ENCODE data around the gene ADAMTS14. TPM values are rescaled to one million over a fixed set of nuclear protein-coding genes. Genes with fewer than 3 reads are reported as not detected.
"Not testable (repeated sequence)": the region's sequence is repeated elsewhere in the genome, so short reads cannot be mapped to it uniquely, and the experiment has no call there.

The ADAMTS14 gene
- not detected for total RNA-seq

GRCh38 chr10:70672165-70673042 lies at the start of gene ADAMTS14:
Gene ADAMTS14 (plus strand): TSS chr10:70672506. CDS start chr10:70672803, 297 bp downstream.
- H3K9me3 ChIP-seq (ENCODE audit: low read depth, low read length), result no peaks in the 10 kb centered on the region
- no peak within 1 kb of the TSS for H3K4me3 ChIP-seq (ENCODE audit: low read length)
- peaks cover 5% of the 10 kb centered on the region for H3K4me1 ChIP-seq (ENCODE audit: insufficient read depth, low read length)
- H3K27me3 ChIP-seq (ENCODE audit: insufficient read depth, low read length), result peaks cover 19% of the 10 kb centered on the region

- Histone ChIP-seq H3K9me3 (ENCODE audit: low read depth, low read length) (no peaks in the 10 kb centered on the region), H3K4me3 (ENCODE audit: low read length) (no peak overlapping the region), H3K27me3 (ENCODE audit: insufficient read depth, low read length) (no peaks in the 10 kb centered on the region)
Observed at GRCh38 chr10:70622541-70622940, 49.8 kb upstream of the ADAMTS14 start.

GRCh38 chr10:70622981-70623844 lies 49.1 kb upstream of the ADAMTS14 start:
- no peak overlapping the region for H3K4me3 ChIP-seq (ENCODE audit: low read length)
- H3K9me3 ChIP-seq (ENCODE audit: low read depth, low read length), result no peaks in the 10 kb centered on the region
- no peaks in the 10 kb centered on the region for H3K27me3 ChIP-seq (ENCODE audit: insufficient read depth, low read length)
- H3K4me1 ChIP-seq (ENCODE audit: insufficient read depth, low read length), result peaks cover 2% of the 10 kb centered on the region

More at GRCh38 chr10:70622541-70622940, 49.8 kb upstream of the ADAMTS14 start:
- H3K4me1 ChIP-seq (ENCODE audit: insufficient read depth, low read length), result peaks cover 8% of the 10 kb centered on the region

GRCh38 chr10:70626056-70626455 lies 46.2 kb upstream of the ADAMTS14 start:
- Histone ChIP-seq H3K9me3 (ENCODE audit: low read depth, low read length) (no peaks in the 10 kb centered on the region), H3K4me3 (ENCODE audit: low read length) (no peak overlapping the region), H3K4me1 (ENCODE audit: insufficient read depth, low read length) (no peaks in the 10 kb centered on the region), H3K27me3 (ENCODE audit: insufficient read depth, low read length) (no peaks in the 10 kb centered on the region)

- Histone ChIP-seq H3K27me3 (ENCODE audit: insufficient read depth, low read length) (no peaks in the 10 kb centered on the region), H3K4me3 (ENCODE audit: low read length) (no peak overlapping the region), H3K9me3 (ENCODE audit: low read depth, low read length) (no peaks in the 10 kb centered on the region), H3K4me1 (ENCODE audit: insufficient read depth, low read length) (no peaks in the 10 kb centered on the region)
Observed at GRCh38 chr10:70629338-70629737, 43.0 kb upstream of the ADAMTS14 start.

- H3K4me3 ChIP-seq (ENCODE audit: low read length); H3K27me3 ChIP-seq (ENCODE audit: insufficient read depth, low read length); H3K9me3 ChIP-seq (ENCODE audit: low read depth, low read length); H3K4me1 ChIP-seq (ENCODE audit: insufficient read depth, low read length): not testable (repeated sequence)
Observed at GRCh38 chr10:70631735-70632134, 40.6 kb upstream of the ADAMTS14 start.

- Histone ChIP-seq H3K4me1 (ENCODE audit: insufficient read depth, low read length) (no peaks in the 10 kb centered on the region), H3K27me3 (ENCODE audit: insufficient read depth, low read length) (no peaks in the 10 kb centered on the region), H3K4me3 (ENCODE audit: low read length) (no peak overlapping the region), H3K9me3 (ENCODE audit: low read depth, low read length) (no peaks in the 10 kb centered on the region)
Observed at GRCh38 chr10:70634011-70634410, 38.3 kb upstream of the ADAMTS14 start.

- not testable (repeated sequence) for H3K27me3 ChIP-seq (ENCODE audit: insufficient read depth, low read length); H3K4me3 ChIP-seq (ENCODE audit: low read length); H3K9me3 ChIP-seq (ENCODE audit: low read depth, low read length); H3K4me1 ChIP-seq (ENCODE audit: insufficient read depth, low read length)
Observed at GRCh38 chr10:70634515-70634914, 37.8 kb upstream of the ADAMTS14 start.

GRCh38 chr10:70639640-70640383 lies 32.5 kb upstream of the ADAMTS14 start:
- not testable (repeated sequence) for H3K9me3 ChIP-seq (ENCODE audit: low read depth, low read length); H3K4me3 ChIP-seq (ENCODE audit: low read length)

GRCh38 chr10:70643272-70643671 lies 29.0 kb upstream of the ADAMTS14 start:
- H3K9me3 ChIP-seq (ENCODE audit: low read depth, low read length); H3K27me3 ChIP-seq (ENCODE audit: insufficient read depth, low read length); H3K4me3 ChIP-seq (ENCODE audit: low read length); H3K4me1 ChIP-seq (ENCODE audit: insufficient read depth, low read length): not testable (repeated sequence)

More at GRCh38 chr10:70639640-70640383, 32.5 kb upstream of the ADAMTS14 start:
- H3K4me1 ChIP-seq (ENCODE audit: insufficient read depth, low read length); H3K27me3 ChIP-seq (ENCODE audit: insufficient read depth, low read length): not testable (repeated sequence)

- H3K4me1 ChIP-seq (ENCODE audit: insufficient read depth, low read length); H3K4me3 ChIP-seq (ENCODE audit: low read length); H3K9me3 ChIP-seq (ENCODE audit: low read depth, low read length); H3K27me3 ChIP-seq (ENCODE audit: insufficient read depth, low read length): not testable (repeated sequence)
Observed at GRCh38 chr10:70644959-70645358, 27.3 kb upstream of the ADAMTS14 start.

- Histone ChIP-seq H3K27me3 (ENCODE audit: insufficient read depth, low read length) (no peaks in the 10 kb centered on the region), H3K4me3 (ENCODE audit: low read length) (no peak overlapping the region), H3K9me3 (ENCODE audit: low read depth, low read length) (peaks cover 13% of the 10 kb centered on the region), H3K4me1 (ENCODE audit: insufficient read depth, low read length) (no peaks in the 10 kb centered on the region)
Observed at GRCh38 chr10:70647086-70647485, 25.2 kb upstream of the ADAMTS14 start.

- Histone ChIP-seq H3K4me1 (ENCODE audit: insufficient read depth, low read length) (no peaks in the 10 kb centered on the region), H3K27me3 (ENCODE audit: insufficient read depth, low read length) (no peaks in the 10 kb centered on the region), H3K9me3 (ENCODE audit: low read depth, low read length) (peaks cover 13% of the 10 kb centered on the region), H3K4me3 (ENCODE audit: low read length) (no peak overlapping the region)
Observed at GRCh38 chr10:70648427-70648826, 23.9 kb upstream of the ADAMTS14 start.

- Histone ChIP-seq H3K4me1 (ENCODE audit: insufficient read depth, low read length) (no peaks in the 10 kb centered on the region), H3K9me3 (ENCODE audit: low read depth, low read length) (peaks cover 13% of the 10 kb centered on the region), H3K4me3 (ENCODE audit: low read length) (no peak overlapping the region), H3K27me3 (ENCODE audit: insufficient read depth, low read length) (no peaks in the 10 kb centered on the region)
Observed at GRCh38 chr10:70649526-70649925, 22.8 kb upstream of the ADAMTS14 start.

- Histone ChIP-seq H3K4me1 (ENCODE audit: insufficient read depth, low read length) (no peaks in the 10 kb centered on the region), H3K27me3 (ENCODE audit: insufficient read depth, low read length) (no peaks in the 10 kb centered on the region), H3K9me3 (ENCODE audit: low read depth, low read length) (peaks cover 13% of the 10 kb centered on the region), H3K4me3 (ENCODE audit: low read length) (no peak overlapping the region)
Observed at GRCh38 chr10:70650104-70650503, 22.2 kb upstream of the ADAMTS14 start.

All from mononuclear cell (primary cell).